Left lung (tissue), 10 donors: Measurements from ENCODE around the gene MGAT3. TPM values are rescaled to one million over a fixed set of nuclear protein-coding genes. Genes with fewer than 3 reads are reported as not detected.
A peak's percentile ranks its signal among the peaks of the same experiment; 100 is the strongest.

Experiments
- ATAC-seq: fragments of 200-7000 bp; cut with Tn5 transposase; one replicate; pipeline ENCODE4 v1.9.1; 2020; ENCODE audit warnings: moderate library complexity
- DNase-seq, 4 donors: peaks; one replicate each; pipeline ENCODE4 v3.0.0-alpha.2; 2013 to 2020
- H3K27ac ChIP-seq, 2 donors: fragments of 200-600 bp; sonication (generic) in 1 of 2; one replicate each; pipeline versions ENCODE4 v1.5.0 to v1.8.0; 2020 to 2021
- H3K27me3 ChIP-seq, 2 donors: fragments of 200-600 bp; sonication (generic) in 1 of 2; one replicate each; pipeline versions ENCODE4 v1.5.0 to v1.8.0; 2020 to 2021
- H3K36me3 ChIP-seq, 2 donors: fragments of 200-600 bp; sonication (generic) in 1 of 2; one replicate each; pipeline versions ENCODE4 v1.5.0 to v1.8.0; 2020 to 2021
- H3K4me1 ChIP-seq, 2 donors: fragments of 200-600 bp; one replicate each; pipeline ENCODE4 v1.8.0; 2021
- H3K4me3 ChIP-seq, 2 donors: fragments of 200-600 bp; sonication (generic) in 1 of 2; one replicate each; pipeline versions ENCODE4 v1.5.0 to v1.8.0; 2020 to 2021; ENCODE audit warnings: mild to moderate bottlenecking in 1 of 2
- H3K9me3 ChIP-seq, 2 donors: fragments of 200-600 bp; sonication (generic) in 1 of 2; one replicate each; pipeline versions ENCODE4 v1.5.0 to v1.8.0; 2020 to 2021
- intact Hi-C, 2 donors: fragments of 100-400 bp; cut with DNase I; formaldehyde crosslinking; loops; one replicate each; pipeline versions ENCODE4 v1.11.2 to v1.14.2; 2022
- polyA plus RNA-seq, 6 donors: library from polyadenylated mRNA; unstranded; fragments of 120-200 nt; gene quantifications; one replicate each; pipeline ENCODE4 v1.2.1, GENCODE V29; 2013; ENCODE audit not compliant: insufficient read length in 6 of 6
- total RNA-seq, 2 donors: library from RNA; stranded (reverse); fragmentation: NEBNext Ultra II Directional; extraction: Animal tissue kit (Norgen Biotek cat#: 25700); gene quantifications; one replicate each; pipeline ENCODE4 v1.2.1, GENCODE V29; 2021
- TF ChIP-seq, protein P1 (sequence below), 2 donors: fragments of 200-600 bp; sonication (generic) in 1 of 2; IDR thresholded peaks; one replicate each; pipeline versions ENCODE4 v1.5.0 to v1.8.0; 2021; ENCODE audit warnings: antibody characterized with exemption in 2 of 2
- donor health status: DM: no; HTN: yes; CAD: no.
- donor health status: DM: no; HTN: no; CAD: no.

Gene MGAT3
- total and polyA plus RNA-seq, 8 donors = 6.7 to 21.2 (median 13.4) TPM

DNA sequence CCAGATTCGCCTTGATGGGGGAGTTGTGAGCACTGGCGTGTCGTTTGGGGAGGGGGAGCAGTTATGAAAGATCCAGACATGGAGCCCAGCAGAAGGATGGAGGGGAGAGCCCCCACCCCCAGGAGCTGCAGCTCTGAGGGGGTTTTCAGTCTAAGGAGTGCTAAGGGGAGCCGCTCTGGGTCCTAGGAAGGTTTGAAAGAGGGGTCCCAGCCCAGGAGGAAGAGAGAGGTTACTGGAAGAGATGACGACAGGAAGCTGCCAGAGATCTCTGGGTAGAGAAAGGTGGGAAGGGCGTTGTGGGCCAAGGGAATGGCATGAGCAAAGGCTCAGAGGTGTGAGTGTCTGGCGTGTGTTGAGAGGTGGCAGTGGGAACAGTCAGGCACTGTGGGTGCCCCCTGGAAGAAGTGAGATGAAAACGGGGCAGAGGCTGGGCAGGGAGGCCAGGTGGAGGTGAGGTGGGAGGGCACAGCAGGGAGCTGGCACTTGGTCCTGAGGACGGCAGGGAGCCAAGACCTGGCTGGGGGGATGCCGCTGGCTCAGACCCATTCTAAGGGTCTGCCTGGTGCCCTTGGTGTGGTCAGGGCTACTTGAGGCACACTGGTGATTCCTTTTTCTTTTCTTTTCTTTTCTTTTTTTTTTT lies 1.8 kb downstream of the MGAT3 start:
- Histone ChIP-seq H3K36me3 (no peaks in the 10 kb centered on the region), H3K4me1 (peaks cover 3 to 20% of the 10 kb centered on the region in 2 donors), H3K4me3 (peak overlapping the region in 1 of 2 donors; percentile 37), H3K9me3 (no peaks in the 10 kb centered on the region), H3K27me3 (peaks cover 14 to 54% of the 10 kb centered on the region in 2 donors), H3K27ac (no peak overlapping the region)
- intact Hi-C loops = no loop called here
- TF ChIP-seq, protein P1, sequence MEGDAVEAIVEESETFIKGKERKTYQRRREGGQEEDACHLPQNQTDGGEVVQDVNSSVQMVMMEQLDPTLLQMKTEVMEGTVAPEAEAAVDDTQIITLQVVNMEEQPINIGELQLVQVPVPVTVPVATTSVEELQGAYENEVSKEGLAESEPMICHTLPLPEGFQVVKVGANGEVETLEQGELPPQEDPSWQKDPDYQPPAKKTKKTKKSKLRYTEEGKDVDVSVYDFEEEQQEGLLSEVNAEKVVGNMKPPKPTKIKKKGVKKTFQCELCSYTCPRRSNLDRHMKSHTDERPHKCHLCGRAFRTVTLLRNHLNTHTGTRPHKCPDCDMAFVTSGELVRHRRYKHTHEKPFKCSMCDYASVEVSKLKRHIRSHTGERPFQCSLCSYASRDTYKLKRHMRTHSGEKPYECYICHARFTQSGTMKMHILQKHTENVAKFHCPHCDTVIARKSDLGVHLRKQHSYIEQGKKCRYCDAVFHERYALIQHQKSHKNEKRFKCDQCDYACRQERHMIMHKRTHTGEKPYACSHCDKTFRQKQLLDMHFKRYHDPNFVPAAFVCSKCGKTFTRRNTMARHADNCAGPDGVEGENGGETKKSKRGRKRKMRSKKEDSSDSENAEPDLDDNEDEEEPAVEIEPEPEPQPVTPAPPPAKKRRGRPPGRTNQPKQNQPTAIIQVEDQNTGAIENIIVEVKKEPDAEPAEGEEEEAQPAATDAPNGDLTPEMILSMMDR (IDR thresholded peaks at IDR 0.05) = no peak
- DNase-seq = no peak
- no peak for ATAC-seq

DNA sequence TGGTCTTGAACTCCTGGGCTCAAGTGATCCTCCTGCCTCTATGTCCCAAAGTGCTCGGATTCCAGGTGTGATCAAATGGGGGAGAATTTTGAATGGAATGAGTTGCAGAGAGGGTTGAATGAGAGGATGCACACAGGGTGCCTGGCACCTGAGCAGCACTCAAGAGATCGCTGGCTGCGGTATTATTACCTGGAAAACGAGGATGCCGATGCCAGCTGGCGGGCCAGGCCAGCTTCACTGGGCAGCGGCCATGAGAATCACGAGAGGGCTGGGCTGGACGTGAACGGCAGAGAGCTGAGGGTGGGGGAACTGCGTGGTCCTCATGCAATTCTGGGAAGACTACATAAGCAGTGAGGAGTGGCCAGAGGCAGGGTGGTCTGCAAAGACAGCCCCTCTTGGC lies 2.9 kb downstream of the MGAT3 start:
- no peak overlapping the region for H3K4me3 ChIP-seq
- intact Hi-C loops = no loop called here
- no peaks in the 10 kb centered on the region for H3K9me3 ChIP-seq
- H3K36me3 ChIP-seq = no peaks in the 10 kb centered on the region
- TF ChIP-seq, protein P1 (IDR thresholded peaks at IDR 0.05) = no peak
- H3K27ac ChIP-seq = no peak overlapping the region
- ATAC-seq (no peak), DNase-seq (no peak)
- peaks cover 3 to 20% of the 10 kb centered on the region in 2 donors for H3K4me1 ChIP-seq
- peaks cover 14 to 52% of the 10 kb centered on the region in 2 donors for H3K27me3 ChIP-seq

DNA sequence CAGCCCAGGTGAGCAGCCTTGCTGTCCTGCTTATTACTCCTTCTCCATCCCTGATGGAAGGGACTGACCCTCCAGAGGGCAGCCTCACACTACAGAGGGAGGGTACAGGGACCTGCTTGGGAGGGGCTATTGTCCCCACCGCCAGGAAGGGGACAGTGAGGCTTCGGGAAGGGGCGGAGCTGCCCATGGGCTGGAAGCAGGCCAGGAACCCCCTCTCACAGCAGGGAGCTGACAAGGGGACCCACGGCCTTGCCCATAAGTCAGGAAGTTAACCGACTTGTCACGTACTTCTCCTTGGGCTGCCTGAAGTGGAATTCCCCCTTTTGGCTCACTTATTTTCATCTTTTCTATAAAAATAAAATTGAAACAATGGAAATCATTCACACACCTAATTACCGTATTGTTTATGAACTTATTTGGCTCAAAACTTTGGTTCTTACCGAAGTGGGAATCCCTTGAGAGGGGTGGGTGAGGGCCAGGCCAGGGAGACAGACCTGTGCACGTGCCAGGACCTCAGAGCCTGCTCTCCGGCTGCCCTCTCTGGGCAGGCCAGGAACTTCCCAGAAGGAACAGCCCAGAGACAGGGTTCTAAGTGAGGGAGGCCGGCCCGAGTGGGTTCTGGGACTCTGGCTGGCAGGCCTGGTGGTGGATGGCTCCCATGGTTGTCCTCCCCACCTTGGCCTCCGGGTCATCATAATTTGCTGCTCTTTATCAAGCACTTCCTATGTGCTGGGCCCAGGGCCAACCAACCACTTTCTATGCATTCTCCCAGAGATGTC lies 5.8 kb downstream of the MGAT3 start:
- DNase-seq (peak in 1 of 4 donors; percentile 71), ATAC-seq (peak; percentile 8)
- peak overlapping the region; percentile 57 to 67 for H3K27ac ChIP-seq
- H3K4me3 ChIP-seq = no peak overlapping the region
- intact Hi-C loops = no loop called here
- peaks cover 12 to 25% of the 10 kb centered on the region in 2 donors for H3K27me3 ChIP-seq
- no peaks in the 10 kb centered on the region for H3K9me3 ChIP-seq
- H3K36me3 ChIP-seq = no peaks in the 10 kb centered on the region
- TF ChIP-seq, protein P1 (IDR thresholded peaks at IDR 0.05) = no peak
- peaks cover 3 to 17% of the 10 kb centered on the region in 2 donors for H3K4me1 ChIP-seq

DNA sequence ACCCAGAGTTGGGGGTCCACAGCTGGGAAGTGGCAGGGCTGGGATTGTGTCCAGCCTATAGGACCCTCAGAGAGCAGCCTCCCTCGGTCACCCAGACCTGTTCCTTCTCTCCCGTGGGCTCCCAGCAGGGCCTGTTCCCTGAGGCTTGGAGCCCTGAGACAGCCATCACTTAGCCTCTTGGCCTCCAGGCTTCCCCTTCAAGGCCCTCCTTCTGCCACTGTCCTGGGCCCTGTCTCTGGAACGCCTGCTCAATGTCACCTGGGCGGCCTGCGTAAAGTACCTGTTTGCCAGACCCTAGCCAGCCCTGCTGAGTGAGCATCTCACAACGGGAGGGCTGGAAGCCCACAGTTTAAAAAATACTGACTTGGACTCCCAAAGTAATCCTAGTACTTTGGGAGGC lies 6.5 kb downstream of the MGAT3 start:
- peaks cover 0 to 15% of the 10 kb centered on the region in 2 donors for H3K4me1 ChIP-seq
- no peaks in the 10 kb centered on the region for H3K9me3 ChIP-seq
- H3K27ac ChIP-seq = peak overlapping the region; percentile 57 to 67
- H3K4me3 ChIP-seq = no peak overlapping the region
- H3K27me3 ChIP-seq = peaks cover 5 to 19% of the 10 kb centered on the region in 2 donors
- intact Hi-C loops = no loop called here
- ATAC-seq (no peak), DNase-seq (no peak)
- H3K36me3 ChIP-seq = no peaks in the 10 kb centered on the region
- TF ChIP-seq, protein P1 (IDR thresholded peaks at IDR 0.05) = no peak

DNA sequence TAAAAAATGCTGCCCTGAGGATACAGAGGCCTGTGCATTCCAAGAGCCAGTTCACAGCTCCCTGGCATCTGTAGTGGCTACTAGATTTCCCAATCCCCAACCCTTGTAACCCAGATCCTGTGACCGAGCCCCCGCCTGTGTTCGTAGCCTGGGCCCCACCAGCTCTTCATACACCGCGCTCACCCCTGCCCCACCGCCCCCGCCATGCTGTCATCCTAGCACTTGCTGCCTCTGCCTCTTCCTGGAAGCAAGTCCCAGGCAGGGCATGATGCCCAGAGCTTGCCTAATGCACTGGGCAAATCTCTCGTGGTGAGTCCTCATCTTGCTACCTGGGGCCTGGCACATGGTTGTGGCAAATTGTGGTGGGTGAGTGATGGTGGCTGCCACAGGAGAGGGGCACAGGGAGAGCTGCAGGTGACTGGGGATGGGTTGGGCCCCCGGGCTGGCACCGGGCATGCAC lies 7.1 kb downstream of the MGAT3 start:
- H3K9me3 ChIP-seq = no peaks in the 10 kb centered on the region
- peaks cover 0 to 13% of the 10 kb centered on the region in 2 donors for H3K27me3 ChIP-seq
- DNase-seq (peak in 1 of 4 donors; percentile 79), ATAC-seq (peak; percentile 71)
- H3K4me3 ChIP-seq = no peak overlapping the region
- TF ChIP-seq, protein P1 (IDR thresholded peaks at IDR 0.05) = no peak
- H3K4me1 ChIP-seq = peaks cover 0 to 15% of the 10 kb centered on the region in 2 donors
- no peak overlapping the region for H3K27ac ChIP-seq
- intact Hi-C loops = no loop called here
- H3K36me3 ChIP-seq = no peaks in the 10 kb centered on the region
